Gastroesophageal sphincter (tissue), 3 donors: Measurements from ENCODE around the gene PPFIA3.

ENCODE experiments used
- CTCF ChIP-seq, 4 experiments: fragments of 200-600 bp in 2 of 4; fragments of 450-650 bp in 2 of 4; sonication (generic) in 1 of 4; IDR thresholded peaks; one replicate each; pipeline ENCODE4 v1.5.1; 2017 to 2019; ENCODE audit warnings: antibody characterized with exemption in 4 of 4, mild to moderate bottlenecking in 2 of 4, moderate library complexity in 2 of 4
- POLR2AphosphoS5 ChIP-seq: sonication (generic); formaldehyde crosslinking; IDR thresholded peaks from one replicate; pipeline ENCODE4 v1.6.1; 2017; ENCODE audit warnings: antibody characterized with exemption

- TF ChIP-seq POLR2AphosphoS5 = no peak
- TF ChIP-seq CTCF (IDR thresholded peaks at IDR 0.05) = no peak
These were observed 2.8 kb upstream of the PPFIA3 start for GRCh38 chr19:49116544-49116943.
